ENCODE measurements around the gene TPX2.

GRCh38 chr20:31720486-31721407 lies 18.3 kb upstream of the TPX2 start:
- TF ChIP-seq CTCF (IDR thresholded peaks at IDR 0.05), result no peak
- no peak for TF ChIP-seq POLR2A (IDR thresholded peaks at IDR 0.05)
